HepG2 (cell line): Measurements from ENCODE around the gene NPBWR2. TPM values are rescaled to one million over a fixed set of nuclear protein-coding genes. Genes with fewer than 3 reads are reported as not detected.

Experiments used
- ATAD3A ChIP-seq: sonication (generic); formaldehyde crosslinking; IDR thresholded peaks from 2 replicates; pipeline ENCODE4 v1.4.0; 2020; ENCODE audit warnings: missing genetic modification reagents
- CTCF ChIP-seq: sonication (generic); formaldehyde crosslinking; IDR thresholded peaks from 2 replicates; pipeline ENCODE4 v1.5.0; 2020; ENCODE audit warnings: mild to moderate bottlenecking, missing genetic modification reagents, moderate library complexity
- EEA1 ChIP-seq: sonication (generic); formaldehyde crosslinking; IDR thresholded peaks from 2 replicates; pipeline ENCODE4 v1.5.1; 2020; ENCODE audit warnings: mild to moderate bottlenecking, missing genetic modification reagents, borderline replicate concordance
- ETV5 ChIP-seq: IDR thresholded peaks from 2 replicates; pipeline ENCODE4 v1.6.1; 2018; ENCODE audit warnings: missing biosample characterization, missing genetic modification reagents, inconsistent platforms, borderline replicate concordance
- FOXJ3 ChIP-seq: sonication (generic); formaldehyde crosslinking; IDR thresholded peaks from 2 replicates; pipeline ENCODE4 v1.4.0; 2020; ENCODE audit warnings: missing genetic modification reagents, mild to moderate bottlenecking, borderline replicate concordance
- PRDM4 ChIP-seq: sonication (generic); formaldehyde crosslinking; IDR thresholded peaks from 2 replicates; pipeline ENCODE4 v1.9.0; 2021; ENCODE audit warnings: missing genetic modification reagents, borderline replicate concordance
- PRMT3 ChIP-seq: sonication (generic); formaldehyde crosslinking; IDR thresholded peaks from 2 replicates; pipeline ENCODE4 v1.8.1; 2022; ENCODE audit warnings: low read depth, mild to moderate bottlenecking, moderate library complexity, missing genetic modification reagents, borderline replicate concordance
- RFXANK ChIP-seq: IDR thresholded peaks from 2 replicates; pipeline ENCODE4 v1.6.1; 2016
- ZBTB20 ChIP-seq: sonication (generic); formaldehyde crosslinking; IDR thresholded peaks from 2 replicates; pipeline ENCODE4 v1.8.1; 2023; ENCODE audit warnings: missing genetic modification reagents, low read depth, mild to moderate bottlenecking, borderline replicate concordance
- ZBTB46 ChIP-seq: sonication (generic); formaldehyde crosslinking; IDR thresholded peaks from 2 replicates; pipeline ENCODE4 v1.4.0; 2020; ENCODE audit warnings: mild to moderate bottlenecking, missing genetic modification reagents, borderline replicate concordance
- ZNF317 ChIP-seq: sonication (generic); formaldehyde crosslinking; IDR thresholded peaks from 2 replicates; pipeline ENCODE4 v1.5.0; 2020; ENCODE audit warnings: mild to moderate bottlenecking, missing genetic modification reagents
- ZNF556 ChIP-seq: sonication (generic); formaldehyde crosslinking; IDR thresholded peaks from 2 replicates; pipeline ENCODE4 v1.4.0; 2020; ENCODE audit warnings: mild to moderate bottlenecking, missing genetic modification reagents, borderline replicate concordance
- ZNF775 ChIP-seq: sonication (generic); formaldehyde crosslinking; IDR thresholded peaks from 2 replicates; pipeline ENCODE4 v1.4.0; 2020; ENCODE audit warnings: missing genetic modification reagents, mild to moderate bottlenecking, moderate library complexity, borderline replicate concordance
- polyA plus RNA-seq, 8 experiments: library from polyadenylated mRNA; depleted of rRNA in 3 of 8; stranded (reverse) in 7 of 8; unstranded in 1 of 8; fragments of >200 nt; fragmentation: Illumina TruSeq in 4 of 8; extraction: Trizol in 4 of 8; gene quantifications; 2 replicates each; pipeline versions ENCODE4 v1.2.1 to v1.2.3, GENCODE V29; 2011 to 2016; ENCODE audit warnings: low read depth in 4 of 8, missing spikeins in 1 of 8, mixed read lengths in 1 of 8; ENCODE audit not compliant: insufficient read depth in 1 of 8
- total RNA-seq, 5 experiments: library from RNA; depleted of rRNA; stranded (reverse); fragments of >200 nt; fragmentation: Illumina TruSeq; extraction: Trizol; gene quantifications; 2 replicates each; pipeline ENCODE4 v1.2.3, GENCODE V29; 2016; ENCODE audit warnings: low read depth in 1 of 5
- TF ChIP-seq, protein P1 (sequence below): sonication (generic); formaldehyde crosslinking; IDR thresholded peaks from 2 replicates; pipeline ENCODE4 v1.4.0; 2020; ENCODE audit warnings: missing genetic modification reagents
- TF ChIP-seq, protein P2 (sequence below): sonication (generic); formaldehyde crosslinking; IDR thresholded peaks from 2 replicates; pipeline ENCODE4 v1.4.0; 2020; ENCODE audit warnings: mild to moderate bottlenecking, missing genetic modification reagents

NPBWR2 gene
- total and polyA plus RNA-seq, 2 of the 13 experiments (the other 11 are each of a cell fraction or from before 2014, with no cell fraction given): not detected

- no peak for TF ChIP-seq RFXANK (CRISPR knock-in tag)
- TF ChIP-seq FOXJ3: 0 out of 2 replicates have a peak, but pooled peaks have one; percentile 31
- no peak for TF ChIP-seq ZNF556 (CRISPR knock-in tag)
- no peak for TF ChIP-seq ZNF775 (CRISPR knock-in tag)
- TF ChIP-seq PRDM4 (CRISPR knock-in tag): no peak; the same call in 1 of the 2 replicates
- TF ChIP-seq, protein P1, sequence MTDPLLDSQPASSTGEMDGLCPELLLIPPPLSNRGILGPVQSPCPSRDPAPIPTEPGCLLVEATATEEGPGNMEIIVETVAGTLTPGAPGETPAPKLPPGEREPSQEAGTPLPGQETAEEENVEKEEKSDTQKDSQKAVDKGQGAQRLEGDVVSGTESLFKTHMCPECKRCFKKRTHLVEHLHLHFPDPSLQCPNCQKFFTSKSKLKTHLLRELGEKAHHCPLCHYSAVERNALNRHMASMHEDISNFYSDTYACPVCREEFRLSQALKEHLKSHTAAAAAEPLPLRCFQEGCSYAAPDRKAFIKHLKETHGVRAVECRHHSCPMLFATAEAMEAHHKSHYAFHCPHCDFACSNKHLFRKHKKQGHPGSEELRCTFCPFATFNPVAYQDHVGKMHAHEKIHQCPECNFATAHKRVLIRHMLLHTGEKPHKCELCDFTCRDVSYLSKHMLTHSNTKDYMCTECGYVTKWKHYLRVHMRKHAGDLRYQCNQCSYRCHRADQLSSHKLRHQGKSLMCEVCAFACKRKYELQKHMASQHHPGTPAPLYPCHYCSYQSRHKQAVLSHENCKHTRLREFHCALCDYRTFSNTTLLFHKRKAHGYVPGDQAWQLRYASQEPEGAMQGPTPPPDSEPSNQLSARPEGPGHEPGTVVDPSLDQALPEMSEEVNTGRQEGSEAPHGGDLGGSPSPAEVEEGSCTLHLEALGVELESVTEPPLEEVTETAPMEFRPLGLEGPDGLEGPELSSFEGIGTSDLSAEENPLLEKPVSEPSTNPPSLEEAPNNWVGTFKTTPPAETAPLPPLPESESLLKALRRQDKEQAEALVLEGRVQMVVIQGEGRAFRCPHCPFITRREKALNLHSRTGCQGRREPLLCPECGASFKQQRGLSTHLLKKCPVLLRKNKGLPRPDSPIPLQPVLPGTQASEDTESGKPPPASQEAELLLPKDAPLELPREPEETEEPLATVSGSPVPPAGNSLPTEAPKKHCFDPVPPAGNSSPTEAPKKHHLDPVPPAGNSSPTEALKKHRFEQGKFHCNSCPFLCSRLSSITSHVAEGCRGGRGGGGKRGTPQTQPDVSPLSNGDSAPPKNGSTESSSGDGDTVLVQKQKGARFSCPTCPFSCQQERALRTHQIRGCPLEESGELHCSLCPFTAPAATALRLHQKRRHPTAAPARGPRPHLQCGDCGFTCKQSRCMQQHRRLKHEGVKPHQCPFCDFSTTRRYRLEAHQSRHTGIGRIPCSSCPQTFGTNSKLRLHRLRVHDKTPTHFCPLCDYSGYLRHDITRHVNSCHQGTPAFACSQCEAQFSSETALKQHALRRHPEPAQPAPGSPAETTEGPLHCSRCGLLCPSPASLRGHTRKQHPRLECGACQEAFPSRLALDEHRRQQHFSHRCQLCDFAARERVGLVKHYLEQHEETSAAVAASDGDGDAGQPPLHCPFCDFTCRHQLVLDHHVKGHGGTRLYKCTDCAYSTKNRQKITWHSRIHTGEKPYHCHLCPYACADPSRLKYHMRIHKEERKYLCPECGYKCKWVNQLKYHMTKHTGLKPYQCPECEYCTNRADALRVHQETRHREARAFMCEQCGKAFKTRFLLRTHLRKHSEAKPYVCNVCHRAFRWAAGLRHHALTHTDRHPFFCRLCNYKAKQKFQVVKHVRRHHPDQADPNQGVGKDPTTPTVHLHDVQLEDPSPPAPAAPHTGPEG (CRISPR knock-in tag): no peak
- no peak for TF ChIP-seq EEA1
- TF ChIP-seq ZBTB20 (CRISPR knock-in tag): peak; percentile 42; the same call in 1 of the 2 replicates
- TF ChIP-seq ZBTB46 (CRISPR knock-in tag): no peak
- 0 out of 2 replicates have a peak, but pooled peaks have one; percentile 7 for TF ChIP-seq ZNF317 (CRISPR knock-in tag)
- TF ChIP-seq, protein P2, sequence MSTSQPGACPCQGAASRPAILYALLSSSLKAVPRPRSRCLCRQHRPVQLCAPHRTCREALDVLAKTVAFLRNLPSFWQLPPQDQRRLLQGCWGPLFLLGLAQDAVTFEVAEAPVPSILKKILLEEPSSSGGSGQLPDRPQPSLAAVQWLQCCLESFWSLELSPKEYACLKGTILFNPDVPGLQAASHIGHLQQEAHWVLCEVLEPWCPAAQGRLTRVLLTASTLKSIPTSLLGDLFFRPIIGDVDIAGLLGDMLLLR (CRISPR knock-in tag): no peak; the same call in 1 of the 2 replicates
- no peak for TF ChIP-seq CTCF (CRISPR knock-in tag)
- peak; percentile 22; the same call in 1 of the 2 replicates for TF ChIP-seq ETV5 (CRISPR knock-in tag)
- no peak for TF ChIP-seq PRMT3 (CRISPR knock-in tag)
- no peak for TF ChIP-seq ATAD3A
These were observed 51.3 kb downstream of the NPBWR2 start (continued) for GRCh38 chr20:64055893-64056638.
